Prostate gland (tissue), 2 donors: Measurements from ENCODE around the gene GTPBP6. TPM values are rescaled to one million over a fixed set of nuclear protein-coding genes. Genes with fewer than 3 reads are reported as not detected.
"Not testable (repeated sequence)": the region's sequence is repeated elsewhere in the genome, so short reads cannot be mapped to it uniquely, and the experiment has no call there.

ENCODE experiments used
- DNase-seq: peaks from one replicate; pipeline ENCODE4 v3.0.0-alpha.2; 2019; ENCODE audit warnings: low spot score
- H3K27ac ChIP-seq, 2 donors: fragments of 200-600 bp; sonication (generic); 2 replicates each; pipeline ENCODE4 v1.5.1; 2017 to 2019
- H3K27me3 ChIP-seq: fragments of 200-600 bp; sonication (generic); replicated peaks from 2 replicates; pipeline ENCODE4 v1.5.1; 2019; ENCODE audit not compliant: insufficient read depth
- H3K36me3 ChIP-seq, 2 donors: fragments of 200-600 bp; sonication (generic); 1 replicate in 1 of 2; 2 replicates in 1 of 2; pipeline versions ENCODE4 v1.5.1 to v1.8.1; 2017 to 2019
- H3K4me1 ChIP-seq: fragments of 200-600 bp; sonication (generic); replicated peaks from 2 replicates; pipeline ENCODE4 v1.5.1; 2019
- H3K4me3 ChIP-seq, 2 donors: fragments of 200-600 bp; sonication (generic); 2 replicates each; pipeline ENCODE4 v1.5.1; 2017 to 2019
- H3K9me3 ChIP-seq: fragments of 200-600 bp; sonication (generic); 2 replicates; pipeline ENCODE4 v1.5.1; 2017
- POLR2A ChIP-seq: fragments of 450-650 bp; IDR thresholded peaks from one replicate; pipeline ENCODE4 v1.6.1; 2016; ENCODE audit warnings: antibody characterized with exemption, mild to moderate bottlenecking
- POLR2AphosphoS5 ChIP-seq: sonication (generic); formaldehyde crosslinking; IDR thresholded peaks from one replicate; pipeline ENCODE4 v1.6.1; 2017; ENCODE audit warnings: antibody characterized with exemption
- WGBS: methylation state at CpG from one replicate; pipeline ENCODE4 v1.1.5; 2018; 5-methylcytosine and 5-hydroxymethylcytosine counted together
- intact Hi-C: fragments of 100-400 bp; cut with DNase I; formaldehyde crosslinking; loops from one replicate; pipeline ENCODE4 v1.14.2; 2022
- total RNA-seq, 2 donors: library from RNA; depleted of rRNA; stranded (reverse); fragments of >200 nt; gene quantifications; one replicate each; pipeline ENCODE4 v1.1.0, GENCODE V29; 2016
- TF ChIP-seq, protein P1 (sequence below), 4 experiments: fragments of 200-600 bp in 2 of 4; fragments of 450-650 bp in 2 of 4; sonication (generic) in 2 of 4; IDR thresholded peaks; 1 replicate in 3 of 4; 2 replicates in 1 of 4; pipeline ENCODE4 v1.5.1; 2016 to 2019; ENCODE audit warnings: antibody characterized with exemption in 4 of 4, mild to moderate bottlenecking in 2 of 4, moderate library complexity in 2 of 4

The GTPBP6 gene
- total RNA-seq, 2 donors from 2014 or later = 43.9 to 69.6 TPM

DNA sequence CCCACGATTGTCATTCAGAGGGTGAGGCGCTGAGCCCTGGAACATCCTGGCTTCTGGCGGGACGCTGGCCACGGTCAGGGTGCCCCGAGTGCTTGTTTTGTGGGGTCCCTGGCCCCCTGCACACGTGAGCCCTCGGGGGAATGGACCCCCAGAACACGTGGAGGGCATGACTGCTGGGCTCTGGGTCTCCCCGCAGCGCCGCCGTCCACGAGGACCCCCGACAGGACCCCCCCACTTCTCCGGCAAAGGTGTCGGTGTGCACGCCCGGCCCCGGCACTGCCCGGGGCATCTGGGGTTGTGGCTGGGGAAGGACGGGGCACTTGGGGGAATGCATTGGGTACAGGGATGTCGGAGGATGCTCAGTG lies 13.9 kb upstream of the GTPBP6 start:
- intact Hi-C loops = no loop called here
- no peak for DNase-seq
- 89% methylated on average over 23 of the region's 23 CpGs for WGBS
- Histone ChIP-seq H3K27me3 (no peaks in the 10 kb centered on the region), H3K4me1 (no peaks in the 10 kb centered on the region), H3K27ac (no peak overlapping the region), H3K4me3 (no peak overlapping the region), H3K36me3 (no peaks in the 10 kb centered on the region), H3K9me3 (no peaks in the 10 kb centered on the region)
- no peak for TF ChIP-seq POLR2AphosphoS5
- TF ChIP-seq POLR2A = no peak
- TF ChIP-seq, protein P1, sequence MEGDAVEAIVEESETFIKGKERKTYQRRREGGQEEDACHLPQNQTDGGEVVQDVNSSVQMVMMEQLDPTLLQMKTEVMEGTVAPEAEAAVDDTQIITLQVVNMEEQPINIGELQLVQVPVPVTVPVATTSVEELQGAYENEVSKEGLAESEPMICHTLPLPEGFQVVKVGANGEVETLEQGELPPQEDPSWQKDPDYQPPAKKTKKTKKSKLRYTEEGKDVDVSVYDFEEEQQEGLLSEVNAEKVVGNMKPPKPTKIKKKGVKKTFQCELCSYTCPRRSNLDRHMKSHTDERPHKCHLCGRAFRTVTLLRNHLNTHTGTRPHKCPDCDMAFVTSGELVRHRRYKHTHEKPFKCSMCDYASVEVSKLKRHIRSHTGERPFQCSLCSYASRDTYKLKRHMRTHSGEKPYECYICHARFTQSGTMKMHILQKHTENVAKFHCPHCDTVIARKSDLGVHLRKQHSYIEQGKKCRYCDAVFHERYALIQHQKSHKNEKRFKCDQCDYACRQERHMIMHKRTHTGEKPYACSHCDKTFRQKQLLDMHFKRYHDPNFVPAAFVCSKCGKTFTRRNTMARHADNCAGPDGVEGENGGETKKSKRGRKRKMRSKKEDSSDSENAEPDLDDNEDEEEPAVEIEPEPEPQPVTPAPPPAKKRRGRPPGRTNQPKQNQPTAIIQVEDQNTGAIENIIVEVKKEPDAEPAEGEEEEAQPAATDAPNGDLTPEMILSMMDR (IDR thresholded peaks at IDR 0.05) = no peak

DNA sequence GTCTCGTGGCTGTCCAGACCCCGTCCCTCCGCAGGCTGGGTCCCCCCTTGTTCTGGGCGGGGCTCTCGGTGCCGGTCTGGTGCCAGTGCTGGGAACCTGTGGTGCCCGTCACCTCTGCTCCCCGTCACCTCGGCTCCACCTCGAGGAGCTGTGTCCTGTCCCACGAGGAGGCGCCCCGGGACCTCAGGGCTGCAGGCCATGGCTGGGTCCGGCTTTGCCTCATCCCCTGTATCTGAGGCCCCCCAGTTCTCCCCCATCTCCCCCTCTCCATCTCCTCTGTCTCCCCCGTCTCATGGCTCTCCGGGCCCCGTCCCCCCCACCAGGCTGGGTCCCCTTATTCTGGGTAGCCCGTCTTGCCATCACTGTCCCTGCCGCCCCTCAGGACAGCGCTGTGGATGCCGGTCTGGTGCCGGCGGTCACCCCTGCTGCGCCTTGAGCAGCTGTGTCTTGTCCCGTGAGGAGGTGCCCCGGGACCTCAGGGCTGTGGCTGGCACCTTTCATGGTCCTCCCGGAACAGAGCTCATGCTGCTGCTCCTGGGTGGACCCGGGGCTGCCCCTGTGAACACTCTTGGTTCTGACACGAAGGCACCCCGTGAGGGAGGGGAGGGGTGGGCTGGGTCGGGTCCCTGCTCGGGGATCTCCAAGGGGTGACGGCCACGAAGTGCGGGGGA lies 13.4 kb upstream of the GTPBP6 start:
- TF ChIP-seq POLR2A (no peak), POLR2AphosphoS5 (no peak)
- TF ChIP-seq, protein P1 (IDR thresholded peaks at IDR 0.05) = no peak
- H3K27ac ChIP-seq = no peak overlapping the region
- H3K9me3 ChIP-seq = no peaks in the 10 kb centered on the region
- H3K4me1 ChIP-seq = no peaks in the 10 kb centered on the region
- intact Hi-C loops = no loop called here
- WGBS = 58% methylated on average over 35 of the region's 35 CpGs
- H3K27me3 ChIP-seq = no peaks in the 10 kb centered on the region
- H3K36me3 ChIP-seq = no peaks in the 10 kb centered on the region
- no peak for DNase-seq
- no peak overlapping the region for H3K4me3 ChIP-seq

DNA sequence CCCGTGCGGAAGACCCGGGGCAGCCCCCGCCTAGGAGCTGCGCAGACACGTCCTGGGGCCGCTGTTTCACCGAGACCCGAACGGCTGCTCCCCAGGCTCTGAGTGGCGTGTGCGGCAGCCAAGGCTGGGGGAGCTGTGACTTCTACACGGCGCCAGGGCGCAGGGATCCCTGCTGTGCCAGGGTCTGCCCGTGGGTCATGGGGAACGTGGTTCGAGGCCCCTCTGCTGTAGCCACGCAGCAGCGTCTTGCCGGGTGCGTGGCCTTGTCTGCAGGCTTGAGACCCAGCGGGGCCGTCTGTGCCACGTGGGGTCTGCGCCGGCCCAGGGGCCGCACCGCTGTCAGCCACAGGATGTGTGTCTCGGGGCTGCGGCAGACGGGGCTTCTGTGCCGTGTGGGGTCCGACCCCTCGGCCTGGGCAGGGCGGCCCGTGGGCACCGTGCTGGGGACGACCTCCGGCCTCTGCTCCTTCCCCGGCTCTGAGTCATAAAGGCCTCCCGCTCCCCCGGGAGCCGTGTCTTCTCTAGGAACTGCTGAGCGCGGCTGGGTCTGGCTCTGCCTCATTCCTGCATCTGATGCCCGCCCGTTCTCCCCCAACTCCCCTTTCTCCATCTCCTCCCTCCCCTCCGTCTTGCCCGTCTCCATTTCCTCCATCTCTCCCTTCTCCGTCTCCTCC lies 12.7 kb upstream of the GTPBP6 start:
- Histone ChIP-seq H3K27ac (no peak overlapping the region), H3K27me3 (no peaks in the 10 kb centered on the region), H3K4me3 (no peak overlapping the region), H3K9me3 (no peaks in the 10 kb centered on the region), H3K4me1 (no peaks in the 10 kb centered on the region), H3K36me3 (no peaks in the 10 kb centered on the region)
- TF ChIP-seq POLR2A (no peak), POLR2AphosphoS5 (no peak)
- TF ChIP-seq, protein P1 (IDR thresholded peaks at IDR 0.05) = no peak
- WGBS = 4% methylated on average over 40 of the region's 51 CpGs
- intact Hi-C loops = no loop called here
- no peak for DNase-seq

DNA sequence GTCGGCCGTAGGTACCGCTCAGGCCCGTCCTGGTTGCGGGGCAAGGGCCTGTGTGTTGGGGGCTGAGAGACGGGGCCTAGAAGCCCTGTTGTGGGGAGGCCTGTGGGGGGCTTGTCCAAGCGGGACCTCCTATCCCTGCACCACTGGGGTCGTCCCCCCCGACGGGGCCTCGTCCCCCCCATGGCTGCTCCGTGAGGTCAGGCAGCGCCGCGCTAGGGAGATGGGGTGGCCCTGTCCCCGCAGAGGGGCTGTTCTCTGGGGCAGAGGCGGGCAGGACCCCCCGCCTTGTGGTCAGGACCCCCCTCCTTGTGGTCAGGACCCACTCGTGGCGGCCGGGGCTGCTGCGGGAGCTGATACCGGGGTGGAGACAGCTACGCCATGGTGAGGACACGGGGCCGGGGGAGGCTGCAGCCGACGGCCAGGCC lies 12.1 kb upstream of the GTPBP6 start:
- no peak for TF ChIP-seq POLR2A
- TF ChIP-seq POLR2AphosphoS5 = no peak
- TF ChIP-seq, protein P1 (IDR thresholded peaks at IDR 0.05) = no peak
- no peaks in the 10 kb centered on the region for H3K4me1 ChIP-seq
- intact Hi-C loops = no loop called here
- no peaks in the 10 kb centered on the region for H3K9me3 ChIP-seq
- no peak overlapping the region for H3K27ac ChIP-seq
- DNase-seq = no peak
- H3K27me3 ChIP-seq = no peaks in the 10 kb centered on the region
- no peaks in the 10 kb centered on the region for H3K36me3 ChIP-seq
- no peak overlapping the region for H3K4me3 ChIP-seq
- 9% methylated on average over 21 of the region's 28 CpGs for WGBS

DNA sequence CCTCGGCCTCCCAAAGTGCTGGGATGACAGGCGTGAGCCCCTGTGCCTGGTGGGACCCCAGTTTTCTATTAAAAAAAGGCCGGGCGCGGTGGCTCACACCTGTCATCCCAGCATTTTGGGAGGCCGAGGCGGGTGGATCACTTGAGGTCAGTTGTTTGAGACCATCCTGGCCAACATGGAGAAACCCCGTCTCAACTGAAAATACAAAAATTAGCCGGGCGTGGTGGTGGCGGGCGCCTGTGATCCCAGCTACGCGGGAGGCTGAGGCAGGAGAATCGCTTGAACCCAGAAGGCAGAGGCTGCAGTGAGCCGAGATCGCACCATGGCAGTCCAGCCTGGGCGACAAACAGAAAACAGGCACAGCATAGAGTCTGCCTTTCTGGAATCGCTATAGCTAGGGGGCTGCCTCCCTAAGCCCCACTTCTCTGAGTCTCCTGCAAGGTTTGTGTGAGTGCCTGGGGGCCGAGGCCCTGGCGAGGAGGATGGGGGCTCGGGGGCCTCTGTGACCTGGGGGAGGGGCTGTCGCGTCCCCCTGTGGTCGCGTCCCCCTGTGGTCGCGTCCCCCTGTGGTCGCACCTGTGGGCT lies 11.6 kb upstream of the GTPBP6 start:
- H3K36me3 ChIP-seq, H3K27me3 ChIP-seq, H3K27ac ChIP-seq, H3K9me3 ChIP-seq, intact Hi-C loops, H3K4me1 ChIP-seq, H3K4me3 ChIP-seq, DNase-seq: not testable (repeated sequence)
- WGBS = 63% methylated on average over 29 of the region's 29 CpGs
